Liver (tissue), 9 donors: ENCODE data around the gene FADS6. TPM values are rescaled to one million over a fixed set of nuclear protein-coding genes. Genes with fewer than 3 reads are reported as not detected.

Experiments
- DNase-seq: peaks from one replicate; pipeline ENCODE4 v3.0.0-alpha.2; 2017; ENCODE audit warnings: low spot score
- H3K27ac ChIP-seq, 2 donors: one replicate each; pipeline ENCODE4 v1.7.0; 2013; ENCODE audit warnings: inconsistent platforms in 2 of 2, low read length in 2 of 2, control low read depth in 1 of 2, low read depth in 1 of 2, mild to moderate bottlenecking in 1 of 2
- H3K27me3 ChIP-seq, 4 donors: one replicate each; pipeline versions ENCODE4 v1.6.1 to v1.7.0; 2013; ENCODE audit warnings: low read length in 3 of 4, inconsistent platforms in 1 of 4, mild to moderate bottlenecking in 1 of 4, moderate library complexity in 1 of 4; ENCODE audit not compliant: control insufficient read depth in 4 of 4, insufficient read depth in 4 of 4
- H3K36me3 ChIP-seq, 4 donors: one replicate each; pipeline versions ENCODE4 v1.6.1 to v1.7.0; 2013; ENCODE audit warnings: low read length in 3 of 4, mild to moderate bottlenecking in 3 of 4, low read depth in 1 of 4, moderate library complexity in 1 of 4; ENCODE audit not compliant: control insufficient read depth in 4 of 4, insufficient read depth in 3 of 4
- H3K4me1 ChIP-seq, 4 donors: one replicate each; pipeline versions ENCODE4 v1.6.1 to v1.7.0; 2013; ENCODE audit warnings: low read length in 3 of 4, mild to moderate bottlenecking in 3 of 4, moderate library complexity in 1 of 4; ENCODE audit not compliant: control insufficient read depth in 4 of 4, insufficient read depth in 4 of 4
- H3K4me3 ChIP-seq, 3 donors: one replicate each; pipeline versions ENCODE4 v1.6.1 to v1.7.0; 2013; ENCODE audit warnings: low read length in 3 of 3, control low read depth in 1 of 3, low read depth in 1 of 3, mild to moderate bottlenecking in 1 of 3
- H3K9ac ChIP-seq, 2 donors: one replicate each; pipeline ENCODE4 v1.7.0; 2013; ENCODE audit warnings: low read length in 2 of 2, mild to moderate bottlenecking in 2 of 2, moderate library complexity in 2 of 2, control low read depth in 1 of 2, low read depth in 1 of 2
- H3K9me3 ChIP-seq, 4 donors: one replicate each; pipeline versions ENCODE4 v1.6.1 to v1.7.0; 2013; ENCODE audit warnings: low read length in 3 of 4; ENCODE audit not compliant: control insufficient read depth in 4 of 4
- EGR1 ChIP-seq, 2 donors: IDR thresholded peaks; 2 replicates each; pipeline ENCODE4 v1.6.1; 2016 to 2018; ENCODE audit warnings: antibody characterized with exemption in 2 of 2, low read depth in 2 of 2
- FOXA1 ChIP-seq: IDR thresholded peaks from 2 replicates; pipeline ENCODE4 v1.6.1; 2016; ENCODE audit warnings: antibody characterized with exemption
- FOXA2 ChIP-seq: IDR thresholded peaks from 2 replicates; pipeline ENCODE4 v1.6.1; 2016; ENCODE audit warnings: antibody characterized with exemption
- GABPA ChIP-seq, 2 donors: IDR thresholded peaks in 1 of 2; conservative IDR thresholded peaks in 1 of 2; 2 replicates each; pipeline ENCODE4 v1.6.1; 2016; ENCODE audit warnings: antibody characterized with exemption in 2 of 2, mild to moderate bottlenecking in 1 of 2, moderate library complexity in 1 of 2
- HNF4G ChIP-seq: IDR thresholded peaks from 2 replicates; pipeline ENCODE4 v1.6.1; 2016; ENCODE audit warnings: antibody characterized with exemption
- JUND ChIP-seq, 2 donors: IDR thresholded peaks; 2 replicates each; pipeline ENCODE4 v1.6.1; 2016; ENCODE audit warnings: antibody characterized with exemption in 2 of 2
- RAD21 ChIP-seq, 2 donors: IDR thresholded peaks; 2 replicates each; pipeline ENCODE4 v1.6.1; 2016; ENCODE audit warnings: antibody characterized with exemption in 2 of 2, mild to moderate bottlenecking in 2 of 2
- RXRA ChIP-seq, 2 donors: IDR thresholded peaks; 2 replicates each; pipeline ENCODE4 v1.6.1; 2017 to 2018; ENCODE audit warnings: antibody characterized with exemption in 2 of 2, mild to moderate bottlenecking in 1 of 2
- SP1 ChIP-seq: IDR thresholded peaks from 2 replicates; pipeline ENCODE4 v1.6.1; 2018; ENCODE audit warnings: antibody characterized with exemption, mild to moderate bottlenecking
- YY1 ChIP-seq: IDR thresholded peaks from 2 replicates; pipeline ENCODE4 v1.6.1; 2016; ENCODE audit warnings: antibody characterized with exemption, mild to moderate bottlenecking
- WGBS: extraction: QIAGEN DNeasy Blood & Tissue Kit; methylation state at CpG from one replicate; pipeline ENCODE4 v1.1.7; 2013; 5-methylcytosine and 5-hydroxymethylcytosine counted together
- polyA plus RNA-seq, 2 donors: library from polyadenylated mRNA; stranded (reverse) in 1 of 2; unstranded in 1 of 2; fragments of 200-250 nt in 1 of 2; fragments of >200 nt in 1 of 2; fragmentation: Nextera tagmentation in 1 of 2; extraction: Ambion mirVana in 1 of 2; gene quantifications; one replicate each; pipeline versions ENCODE4 v1.2.1 to v1.2.3, GENCODE V29; 2013 to 2015
- total RNA-seq, 2 donors: library from RNA; depleted of rRNA; stranded (reverse); fragments of >200 nt; gene quantifications; one replicate each; pipeline ENCODE4 v1.2.3, GENCODE V29; 2014
- TF ChIP-seq, protein P1 (sequence below): IDR thresholded peaks from 2 replicates; pipeline ENCODE4 v1.6.1; 2016; ENCODE audit warnings: antibody characterized with exemption
- donor health status: healthy.
- donor health status: healthy.
- donor health status: healthy.
- donor health status: healthy.
- donor health status: healthy.

FADS6 gene
- total and polyA plus RNA-seq, 4 donors = 2.1 to 7.1 (median 4.2) TPM; not detected in 1

DNA sequence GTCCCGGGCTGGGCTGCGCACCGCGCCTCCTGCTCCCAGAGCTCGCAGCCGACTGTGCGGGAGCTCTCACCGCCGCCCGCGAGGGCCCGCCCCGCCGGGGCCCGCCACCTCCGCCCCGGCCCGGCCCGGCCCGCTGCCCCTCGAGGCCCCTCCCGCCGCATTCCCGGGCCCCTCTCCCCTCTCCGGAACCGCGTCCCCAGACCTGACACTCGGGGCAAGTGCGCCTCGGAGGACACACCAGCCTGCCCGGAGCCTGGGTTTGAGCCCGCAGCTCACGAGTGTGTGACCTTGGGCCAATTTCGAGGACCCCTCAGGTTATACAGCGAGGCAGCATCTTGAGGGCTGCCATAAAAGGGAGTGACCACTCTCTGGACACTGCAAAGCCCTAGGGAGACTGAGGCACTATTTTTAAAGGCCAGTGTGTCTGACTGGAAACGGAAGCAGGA, 31.7 kb downstream of the FADS6 start:
- Histone ChIP-seq H3K27me3 (peaks cover 0 to 7% (median 3%) of the 10 kb centered on the region in 4 donors), H3K9ac (no peak overlapping the region), H3K4me1 (peaks cover 8 to 25% (median 14%) of the 10 kb centered on the region in 4 donors), H3K9me3 (no peaks in the 10 kb centered on the region), H3K4me3 (peak overlapping the region in 1 of 3 donors; percentile 20), H3K36me3 (no peaks in the 10 kb centered on the region), H3K27ac (no peak overlapping the region)
- no peak for TF ChIP-seq FOXA2
- TF ChIP-seq GABPA (IDR thresholded peaks at IDR 0.05 in 1 of 2, conservative IDR thresholded peaks at IDR 0.05 in 1 of 2) = no peak
- no peak for TF ChIP-seq SP1
- no peak for TF ChIP-seq YY1
- TF ChIP-seq RXRA (IDR thresholded peaks at IDR 0.05) = no peak
- no peak for TF ChIP-seq JUND (IDR thresholded peaks at IDR 0.05)
- TF ChIP-seq, protein P1, sequence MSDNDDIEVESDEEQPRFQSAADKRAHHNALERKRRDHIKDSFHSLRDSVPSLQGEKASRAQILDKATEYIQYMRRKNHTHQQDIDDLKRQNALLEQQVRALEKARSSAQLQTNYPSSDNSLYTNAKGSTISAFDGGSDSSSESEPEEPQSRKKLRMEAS = no peak
- no peak for TF ChIP-seq HNF4G
- no peak for TF ChIP-seq FOXA1
- DNase-seq = no peak
- WGBS = 7% methylated on average over 36 of the region's 36 CpGs

DNA sequence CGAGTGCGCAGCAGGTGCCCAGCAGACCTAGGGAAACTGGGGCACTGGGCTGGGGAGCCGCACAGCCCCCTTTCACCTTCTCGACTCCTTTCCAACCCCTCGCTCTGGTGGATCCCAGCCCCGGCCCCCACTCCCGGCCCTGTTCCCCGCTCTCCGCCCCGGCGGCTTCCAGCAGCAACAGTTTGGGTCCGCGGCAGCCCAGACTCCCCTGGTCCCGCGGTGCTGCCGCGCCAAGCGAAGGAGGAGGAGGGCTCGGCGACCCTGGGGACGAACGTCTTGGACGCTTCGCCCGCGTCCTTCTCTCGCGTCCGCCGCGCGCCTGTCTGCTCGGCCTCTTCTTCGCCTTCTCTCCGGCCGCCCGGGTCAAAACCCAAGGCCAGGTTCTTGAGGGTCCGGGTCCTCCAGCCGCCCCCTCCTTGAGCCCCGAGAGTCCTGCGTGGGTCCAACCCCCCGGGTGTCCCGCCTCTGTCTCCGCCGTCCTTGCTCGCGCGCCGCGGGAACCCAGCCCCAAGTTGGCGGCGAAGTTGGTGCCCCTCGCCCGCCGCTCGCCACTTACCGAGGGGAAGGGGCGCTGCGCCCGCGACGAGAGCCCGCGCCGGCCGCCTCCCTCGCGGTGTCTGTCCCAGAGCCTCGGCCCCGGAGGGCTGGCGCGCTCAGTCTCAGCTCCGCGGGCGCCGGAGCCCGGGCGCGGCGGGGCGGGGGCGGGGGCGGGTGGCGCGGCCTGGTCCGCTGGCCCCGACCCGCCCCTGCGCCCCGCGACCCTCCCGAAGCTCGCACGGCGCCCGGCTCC, 32.4 kb downstream of the FADS6 start:
- no peak for TF ChIP-seq EGR1 (IDR thresholded peaks at IDR 0.05; ENCODE audit: low read depth in 2 of 2)
- no peak for TF ChIP-seq RAD21 (IDR thresholded peaks at IDR 0.05)
- H3K4me3 ChIP-seq = peak overlapping the region in 1 of 3 donors; percentile 20
- no peak overlapping the region for H3K9ac ChIP-seq
- peaks cover 8 to 25% (median 14%) of the 10 kb centered on the region in 4 donors for H3K4me1 ChIP-seq
- no peaks in the 10 kb centered on the region for H3K36me3 ChIP-seq
- peaks cover 0 to 7% (median 3%) of the 10 kb centered on the region in 4 donors for H3K27me3 ChIP-seq
- WGBS = 3% methylated on average over 96 of the region's 96 CpGs
- no peak for DNase-seq
- H3K9me3 ChIP-seq = no peaks in the 10 kb centered on the region
- H3K27ac ChIP-seq = no peak overlapping the region

DNA sequence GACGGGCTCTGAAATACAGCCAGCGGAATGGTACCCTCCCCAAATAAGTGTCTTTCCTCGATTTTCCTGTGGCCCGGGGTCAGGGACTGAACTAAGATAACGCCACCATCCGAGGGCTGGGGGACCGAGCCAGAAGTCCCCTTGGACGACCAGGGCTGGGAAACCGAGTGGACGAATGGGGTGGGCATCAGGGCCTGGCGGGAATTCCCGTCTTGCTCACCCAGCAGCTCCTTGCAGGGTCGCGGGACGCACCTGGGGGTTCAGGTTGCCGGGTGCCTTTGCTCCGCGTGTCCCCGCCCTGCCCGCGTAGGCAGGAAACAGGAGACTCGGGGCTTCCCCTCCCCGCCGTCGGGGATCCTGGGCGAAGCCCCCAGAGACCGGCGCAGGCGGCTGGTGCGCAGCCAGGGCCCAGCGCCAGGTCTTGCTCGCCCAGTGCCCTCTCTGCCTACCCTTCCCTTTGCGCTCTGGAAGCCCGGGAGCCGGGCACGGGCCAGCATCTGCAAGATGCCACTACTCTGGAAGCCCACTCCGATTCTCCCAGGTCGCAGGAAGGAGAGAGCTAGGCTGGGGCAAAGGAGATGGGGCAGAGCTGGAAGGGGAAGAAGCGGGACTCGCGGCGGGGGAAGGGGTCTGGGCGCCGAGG, 33.1 kb downstream of the FADS6 start:
- WGBS = 4% methylated on average over 44 of the region's 44 CpGs
- Histone ChIP-seq H3K27me3 (peaks cover 0 to 8% (median 3%) of the 10 kb centered on the region in 4 donors), H3K4me3 (no peak overlapping the region), H3K36me3 (no peaks in the 10 kb centered on the region), H3K9me3 (no peaks in the 10 kb centered on the region), H3K4me1 (peaks cover 8 to 25% (median 14%) of the 10 kb centered on the region in 4 donors), H3K9ac (no peak overlapping the region), H3K27ac (no peak overlapping the region)
- TF ChIP-seq GABPA (IDR thresholded peaks at IDR 0.05 in 1 of 2, conservative IDR thresholded peaks at IDR 0.05 in 1 of 2) = no peak
- TF ChIP-seq FOXA1 = no peak
- no peak for DNase-seq

DNA sequence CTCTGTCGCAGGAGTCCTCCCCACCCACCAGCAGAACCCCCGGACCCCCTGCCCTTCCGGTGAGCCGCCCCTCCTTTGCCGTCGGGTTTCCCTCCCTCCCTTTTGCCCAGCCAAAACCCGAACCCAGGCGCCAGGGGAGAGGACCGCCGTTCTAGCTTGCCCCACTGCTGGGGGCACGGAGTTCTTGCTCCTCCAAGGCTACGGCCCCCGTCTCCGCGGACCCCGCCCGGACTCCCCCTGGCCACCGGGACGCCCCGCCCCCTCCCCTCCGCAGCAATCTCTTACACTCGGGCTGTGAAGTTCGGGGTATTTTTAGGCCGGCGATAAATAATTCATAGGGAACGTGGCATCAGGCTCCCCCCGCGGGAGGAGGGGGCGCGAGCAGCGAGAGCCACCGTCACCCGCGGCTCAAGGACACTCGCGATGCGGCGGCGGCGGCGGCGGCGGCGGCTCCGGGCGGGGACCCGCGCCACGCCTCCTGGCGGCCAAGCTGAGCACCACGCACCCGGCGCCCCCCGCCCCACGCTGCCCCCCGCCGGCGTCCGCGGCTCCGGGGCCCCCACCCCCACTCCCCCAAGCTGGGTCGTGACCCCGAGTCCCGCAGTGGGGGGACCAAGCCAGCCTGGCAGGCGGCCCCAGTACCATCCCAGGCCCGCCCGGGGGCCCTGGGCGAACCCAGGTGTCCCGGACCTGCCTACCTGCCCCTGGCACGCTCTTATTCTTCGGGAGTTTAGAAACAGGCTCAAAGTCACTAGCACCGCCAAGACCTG, 33.8 kb downstream of the FADS6 start, which contains the start of gene GRIN2C:
Gene GRIN2C (minus strand): TSS at position 427 of the 770 bp plus-strand sequence. CDS start 4,793 bp downstream, outside the sequence.
- WGBS = 3% methylated on average over 72 of the region's 72 CpGs
- DNase-seq = no peak
- TF ChIP-seq FOXA1 (no peak), SP1 (no peak)

More for the DNA sequence above, 33.8 kb downstream of the FADS6 start, which contains the start of gene GRIN2C:
- Histone ChIP-seq H3K27ac (no peak within 1 kb of the TSS), H3K9me3 (no peaks in the 10 kb centered on the region), H3K4me3 (peak within 1 kb of the TSS in 1 of 3 donors; percentile 14), H3K9ac (no peak within 1 kb of the TSS), H3K27me3 (peaks cover 0 to 11% (median 4%) of the 10 kb centered on the region in 4 donors), H3K4me1 (peaks cover 8 to 25% (median 14%) of the 10 kb centered on the region in 4 donors), H3K36me3 (no peaks in the 10 kb centered on the region)
